Hematopoietic multipotent progenitor cell treated with erythropoietin and hydrocortisone succinate and interleukin-3 and kit ligand, for 15 days (in vitro differentiated cells): ENCODE results near the gene MINDY1.

ENCODE experiments used
- DNase-seq: peaks from one replicate; pipeline ENCODE4 v3.0.0-alpha.2; 2015; ENCODE audit warnings: low spot score

MINDY1 gene

DNA sequence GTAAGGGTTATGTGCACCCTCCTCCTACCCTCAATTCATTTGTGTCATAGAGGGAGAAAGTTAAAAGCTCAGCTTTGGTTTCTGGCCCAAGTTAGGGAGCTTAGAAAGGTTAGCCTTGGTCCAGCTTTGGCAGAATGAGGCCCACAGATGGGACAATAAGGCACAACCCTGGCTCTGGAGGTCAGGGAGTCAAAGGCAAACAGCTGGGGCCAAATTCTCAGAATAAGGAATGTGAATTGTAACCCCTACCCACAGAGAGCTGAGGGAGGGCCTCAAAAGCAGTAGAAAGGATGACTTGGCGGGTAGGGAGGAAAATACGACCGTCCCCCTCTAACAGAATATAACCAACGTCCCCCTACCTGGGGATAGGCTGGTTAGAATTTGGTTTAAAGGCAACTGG is 41.1 kb downstream of the MINDY1 start:
- DNase-seq: no peak

DNA sequence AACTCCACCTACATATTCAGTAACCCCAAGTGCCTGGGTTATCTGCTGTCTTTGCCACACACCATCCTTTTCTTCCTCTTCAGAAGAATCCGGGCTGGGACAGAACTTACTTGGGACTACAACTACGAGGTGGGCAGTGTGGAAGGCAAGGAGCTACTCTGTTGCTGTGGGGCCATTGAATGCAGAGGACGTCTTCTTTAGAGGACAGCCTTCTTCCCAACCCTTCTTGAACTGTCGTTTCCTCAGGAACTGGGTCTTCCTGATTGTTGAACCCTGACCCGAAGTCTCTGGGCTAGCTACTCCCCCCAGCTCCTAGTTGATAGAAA is 42.6 kb downstream of the MINDY1 start:
- no peak for DNase-seq

DNA sequence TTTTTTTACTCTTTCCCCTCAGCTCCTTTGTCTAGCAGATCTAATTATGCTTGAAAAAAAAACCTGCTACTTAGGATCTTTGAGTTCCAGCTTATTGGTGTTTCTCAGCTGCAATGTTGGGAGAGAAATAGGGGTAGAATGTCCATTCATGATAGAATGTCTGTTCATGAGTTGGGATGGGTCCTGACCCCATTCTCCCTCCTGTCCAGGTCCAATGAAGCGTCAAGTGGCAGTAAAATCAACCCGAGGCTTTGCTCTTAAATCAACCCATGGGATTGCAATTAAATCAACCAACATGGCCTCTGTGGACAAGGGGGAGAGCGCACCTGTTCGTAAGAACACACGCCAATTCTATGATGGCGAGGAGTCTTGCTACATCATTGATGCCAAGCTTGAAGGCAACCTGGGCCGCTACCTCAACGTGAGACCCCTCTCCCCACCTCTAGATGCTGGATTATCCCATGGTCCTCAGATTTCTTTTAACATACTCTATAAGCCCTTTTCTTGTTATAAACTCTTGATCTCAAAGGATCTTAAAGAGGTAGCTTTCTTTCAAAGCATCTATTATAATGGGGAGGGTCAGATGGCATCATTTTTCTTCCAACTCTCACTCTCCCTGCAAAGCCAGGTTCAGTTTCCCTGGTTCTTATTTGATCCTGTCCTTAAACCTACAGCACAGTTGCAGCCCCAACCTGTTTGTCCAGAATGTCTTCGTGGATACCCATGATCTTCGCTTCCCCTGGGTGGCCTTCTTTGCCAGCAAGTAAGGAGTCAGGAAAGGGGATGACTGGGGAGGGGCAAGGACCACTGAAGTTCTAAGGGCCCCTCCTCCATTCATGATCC is 43.2 kb downstream of the MINDY1 start:
- DNase-seq: no peak

DNA sequence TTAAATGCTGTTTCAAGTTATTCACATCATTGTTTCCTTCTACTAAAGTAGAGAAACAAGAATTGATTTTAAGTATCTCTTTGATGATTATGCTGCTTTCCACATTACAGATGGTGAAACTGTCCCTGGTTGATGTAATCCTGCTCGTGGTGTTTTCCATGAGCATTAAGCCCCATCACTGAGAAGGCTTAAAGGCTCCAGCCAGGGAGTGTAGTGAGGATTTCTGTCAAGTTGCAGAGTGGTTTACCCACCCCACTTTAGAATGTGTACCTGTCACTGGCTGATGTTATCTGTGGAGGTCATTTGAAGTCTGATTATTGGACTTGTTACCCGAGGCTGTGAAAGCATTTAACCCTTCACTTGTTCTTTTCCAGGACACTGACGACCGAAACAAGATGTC is 44.9 kb downstream of the MINDY1 start:
- DNase-seq: no peak

DNA sequence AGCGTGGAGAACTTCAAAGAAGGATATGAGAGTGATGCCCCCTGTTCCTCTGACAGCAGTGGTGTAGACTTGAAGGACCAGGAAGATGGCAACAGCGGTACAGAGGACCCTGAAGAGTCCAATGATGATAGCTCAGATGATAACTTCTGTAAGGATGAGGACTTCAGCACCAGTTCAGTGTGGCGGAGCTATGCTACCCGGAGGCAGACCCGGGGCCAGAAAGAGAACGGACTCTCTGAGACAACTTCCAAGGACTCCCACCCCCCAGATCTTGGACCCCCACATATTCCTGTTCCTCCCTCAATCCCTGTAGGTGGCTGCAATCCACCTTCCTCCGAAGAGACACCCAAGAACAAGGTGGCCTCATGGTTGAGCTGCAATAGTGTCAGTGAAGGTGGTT is 46.1 kb downstream of the MINDY1 start:
- DNase-seq: no peak

DNA sequence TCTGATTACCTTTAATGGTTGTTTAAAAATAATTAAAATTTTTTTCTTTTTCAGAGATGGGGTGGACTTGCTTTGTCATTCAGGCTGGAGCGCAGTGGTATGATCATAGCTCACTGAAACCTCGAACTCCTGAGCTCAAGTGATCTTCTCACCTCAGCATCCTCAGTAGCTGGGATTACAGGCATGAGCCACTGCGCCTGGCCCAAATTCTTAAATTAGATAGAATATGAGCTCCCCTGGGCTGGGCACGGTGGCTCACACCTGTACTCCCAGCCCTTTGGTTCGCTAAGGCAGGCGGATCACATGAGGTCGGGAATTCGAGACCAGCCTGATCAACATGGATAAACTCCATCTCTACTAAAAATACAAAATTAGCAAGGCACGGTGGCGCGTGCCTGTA is 49.0 kb downstream of the MINDY1 start:
- DNase-seq: no peak

DNA sequence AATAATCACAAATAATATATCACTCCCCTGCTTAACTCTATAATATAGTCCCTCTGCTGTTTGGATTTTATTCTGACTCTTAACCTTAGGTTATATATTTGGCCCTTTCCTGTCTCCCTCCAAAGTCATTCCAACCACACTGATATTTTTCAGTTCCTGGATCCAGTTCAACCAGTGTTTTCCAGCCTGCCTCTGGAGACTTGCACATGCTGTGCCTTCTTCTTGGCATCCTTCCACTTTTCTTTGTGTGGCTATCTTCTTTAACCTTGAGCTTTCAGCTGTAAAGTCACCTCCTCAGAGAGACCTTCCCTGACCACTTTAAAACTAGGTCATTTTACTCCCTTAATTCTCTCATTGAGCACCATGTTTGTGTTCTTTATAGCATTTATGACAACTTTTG is 51.4 kb downstream of the MINDY1 start:
- DNase-seq: peak; percentile 22

DNA sequence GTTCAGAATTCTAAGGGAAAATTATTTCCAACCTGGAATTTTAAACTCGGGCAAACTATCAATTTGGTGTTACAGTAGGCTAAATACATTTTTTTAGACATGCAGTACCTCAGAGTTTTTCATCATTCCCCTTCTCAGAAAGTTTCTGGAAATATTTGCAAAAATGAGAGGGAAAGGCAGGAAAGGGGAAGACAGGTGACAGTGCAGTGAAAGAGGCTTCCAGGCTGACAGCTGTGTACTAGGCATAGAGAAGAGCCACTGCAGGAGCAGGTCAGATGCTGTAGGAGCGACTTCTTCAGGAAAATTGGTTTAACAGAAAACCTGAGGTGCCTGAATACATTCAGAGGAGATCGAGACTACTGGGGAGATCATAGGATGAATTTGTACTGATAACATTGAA is 52.0 kb downstream of the MINDY1 start:
- no peak for DNase-seq
